Endothelial cell of umbilical vein (primary cell): Measurements from ENCODE around the gene RYR3. TPM values are rescaled to one million over a fixed set of nuclear protein-coding genes. Genes with fewer than 3 reads are reported as not detected.

Source experiments
- BruUV-seq: library from RNA; stranded (reverse); fragments of 400-500 nt; replicated peaks from 2 replicates; lab custom pipeline; 2021; lab: Mats Ljungman, UMichigan
- CTCF ChIA-PET: fragments of 300-600, 350-600 bp; sonication (Branson Sonifier 250); formaldehyde crosslinking; loops from one replicate; lab custom pipeline; 2021; ENCODE audit warnings: antibody characterized with exemption, inconsistent platforms; lab: Charles Lee
- POLR2A ChIA-PET: fragments of 300-600, 350-600 bp; sonication (Branson Sonifier 250); formaldehyde crosslinking; loops from one replicate; lab custom pipeline; 2021; ENCODE audit warnings: antibody characterized with exemption, inconsistent platforms; lab: Charles Lee
- DNase-seq: peaks from one replicate; pipeline ENCODE4 v3.0.0-alpha.2; 2011; ENCODE audit warnings: low read depth, low spot score
- FAIRE-seq: peaks from 2 replicates; lab custom pipeline; 2011; peaks lifted over from hg19 to GRCh38; lab: Jason Lieb, UNC
- H2AFZ ChIP-seq: 2 replicates; pipeline ENCODE4 v1.6.0; 2012; ENCODE audit warnings: low read depth, low read length, control low read depth, inconsistent platforms
- H3K27ac ChIP-seq: 2 replicates; pipeline ENCODE4 v1.5.1; 2011; ENCODE audit warnings: low read depth, mild to moderate bottlenecking, control low read depth, low read length, moderate library complexity; ENCODE audit not compliant: insufficient read depth
- H3K27me3 ChIP-seq, 2 experiments: 2 replicates each; pipeline versions ENCODE4 v1.6.0 to v1.6.1; 2011; ENCODE audit warnings: low read length in 2 of 2, mixed read lengths in 1 of 2; ENCODE audit not compliant: control insufficient read depth in 2 of 2, insufficient read depth in 2 of 2
- H3K36me3 ChIP-seq, 2 experiments: 2 replicates in 1 of 2; 3 replicates in 1 of 2; pipeline ENCODE4 v1.5.1; 2011; ENCODE audit warnings: low read length in 2 of 2, mild to moderate bottlenecking in 1 of 2, moderate library complexity in 1 of 2; ENCODE audit not compliant: control insufficient read depth in 2 of 2, insufficient read depth in 2 of 2; ENCODE audit errors: extremely low read depth in 1 of 2
- H3K4me1 ChIP-seq: 3 replicates; pipeline ENCODE4 v1.5.1; 2011; ENCODE audit warnings: mild to moderate bottlenecking, low read length; ENCODE audit not compliant: control insufficient read depth, insufficient read depth; ENCODE audit errors: extremely low read depth
- H3K4me2 ChIP-seq: 2 replicates; pipeline ENCODE4 v1.6.1; 2011; ENCODE audit warnings: low read length, control low read depth, mixed read lengths; ENCODE audit not compliant: insufficient read depth
- H3K4me3 ChIP-seq, 3 experiments: fragments of 200-600 bp in 1 of 3; sonication (generic), shearing (Covaris generic) in 1 of 3; replicated peaks in 1 of 3; 2 replicates each; pipeline ENCODE4 v1.5.1; 2011 to 2016; ENCODE audit warnings: control low read depth in 3 of 3, low read length in 3 of 3, mild to moderate bottlenecking in 2 of 3, inconsistent platforms in 1 of 3, low read depth in 1 of 3, moderate library complexity in 1 of 3; ENCODE audit not compliant: insufficient read depth in 1 of 3
- H3K79me2 ChIP-seq: 2 replicates; pipeline ENCODE4 v1.6.0; 2012; ENCODE audit warnings: low read length, inconsistent platforms; ENCODE audit not compliant: control insufficient read depth, insufficient read depth
- H3K9ac ChIP-seq: replicated peaks from 2 replicates; pipeline ENCODE3; 2011; ENCODE audit warnings: low read length, control low read depth; ENCODE audit not compliant: insufficient read depth; ENCODE audit errors: extremely low read depth
- H3K9me1 ChIP-seq: replicated peaks from 3 replicates; pipeline ENCODE4 v1.6.0; 2011; ENCODE audit warnings: mild to moderate bottlenecking, low read length; ENCODE audit not compliant: control insufficient read depth, insufficient read depth; ENCODE audit errors: extremely low read depth
- H3K9me3 ChIP-seq: replicated peaks from 2 replicates; pipeline ENCODE4 v1.5.1; 2012; ENCODE audit warnings: low read length, inconsistent platforms; ENCODE audit not compliant: control insufficient read depth, insufficient read depth
- H4K20me1 ChIP-seq: replicated peaks from 2 replicates; pipeline ENCODE3; 2011; ENCODE audit warnings: mild to moderate bottlenecking, low read length; ENCODE audit not compliant: control insufficient read depth, insufficient read depth; ENCODE audit errors: extremely low read depth
- EZH2 ChIP-seq: IDR thresholded peaks from 2 replicates; pipeline ENCODE4 v1.6.1; 2012; ENCODE audit warnings: borderline replicate concordance, low read depth, mild to moderate bottlenecking, moderate library complexity, low read length, inconsistent platforms; ENCODE audit not compliant: severe bottlenecking
- FOS ChIP-seq: IDR thresholded peaks from 2 replicates; pipeline ENCODE4 v1.6.1; 2011; ENCODE audit warnings: mild to moderate bottlenecking, low read length, moderate library complexity, borderline replicate concordance; ENCODE audit not compliant: insufficient read depth
- GATA2 ChIP-seq: IDR thresholded peaks from 2 replicates; pipeline ENCODE4 v1.7.0; 2011; ENCODE audit warnings: low read depth, mild to moderate bottlenecking, moderate library complexity, mixed read lengths, low read length; ENCODE audit not compliant: insufficient read length, insufficient read depth
- JUN ChIP-seq: IDR thresholded peaks from 2 replicates; pipeline ENCODE4 v1.6.1; 2011; ENCODE audit warnings: borderline replicate concordance, low read depth; ENCODE audit not compliant: insufficient read length, insufficient read depth
- MAX ChIP-seq: IDR thresholded peaks from 2 replicates; pipeline ENCODE4 v1.6.1; 2011; ENCODE audit not compliant: insufficient read depth, insufficient read length
- MYC ChIP-seq: IDR thresholded peaks from one replicate; pipeline ENCODE4 v1.6.1; 2011; ENCODE audit warnings: mild to moderate bottlenecking, low read depth, low read length
- POLR2A ChIP-seq: IDR thresholded peaks from 2 replicates; pipeline ENCODE4 v1.6.1; 2012; ENCODE audit warnings: low read depth, mild to moderate bottlenecking, control low read depth, low read length
- POLR2AphosphoS5 ChIP-seq: IDR thresholded peaks from 2 replicates; pipeline ENCODE4 v1.6.1; 2012; ENCODE audit warnings: low read depth, mild to moderate bottlenecking, control low read depth, low read length, moderate library complexity; ENCODE audit not compliant: insufficient read depth
- dilution Hi-C: fragments of 300-500 bp; cut with MboI; formaldehyde crosslinking; loops from one replicate; pipeline ENCODE4 v1.15.0; 2019; ENCODE audit warnings: low sequenced_read_pairs; ENCODE audit not compliant: extremely low pct_ligation_motif_present
- intact Hi-C: fragments of 100-400 bp; cut with micrococcal nuclease; formaldehyde crosslinking; loops from one replicate; pipeline ENCODE4 v1.10.0; 2022
- polyA plus RNA-seq, 4 experiments: library from polyadenylated mRNA; depleted of rRNA in 3 of 4; stranded (reverse) in 3 of 4; unstranded in 1 of 4; fragments of >200 nt; gene quantifications; 2 replicates each; pipeline versions ENCODE4 v1.2.1 to v1.2.3, GENCODE V29; 2011 to 2012; ENCODE audit warnings: missing spikeins in 1 of 4
- total RNA-seq: library from RNA; stranded (reverse); gene quantifications from 2 replicates; pipeline ENCODE4 v1.2.3, GENCODE V29; 2021
- TF ChIP-seq, protein P1 (sequence below), 2 donors: IDR thresholded peaks; 1 replicate in 1 of 2; 2 replicates in 1 of 2; pipeline ENCODE4 v1.5.1; 2011; ENCODE audit warnings: low read length in 2 of 2, mild to moderate bottlenecking in 2 of 2, moderate library complexity in 2 of 2, control low read depth in 1 of 2, inconsistent platforms in 1 of 2, low read depth in 1 of 2; ENCODE audit not compliant: insufficient read depth in 1 of 2; ENCODE audit errors: extremely low read depth in 1 of 2

RYR3 gene
- total and polyA plus RNA-seq, 2 donors (not counting 3 experiments of a cell fraction or from before 2014, with no cell fraction given) = not detected

- POLR2A ChIA-PET = no interaction called here
- CTCF ChIA-PET = interaction anchor here (1.0 to 7.8 kb wide), 14 partner anchors 11 to 444 kb away, joined by 3 to 277 read pairs (median 8); partner anchors contain the start of gene RYR3
Measured at GRCh38 chr15:33293713-33294334, 16.9 kb upstream of the RYR3 start.

GRCh38 chr15:33296050-33296449, 14.7 kb upstream of the RYR3 start:
- dilution Hi-C loops = no loop called here
- intact Hi-C loops = no loop called here
- POLR2A ChIA-PET = no interaction called here
- H3K9ac ChIP-seq = no peak overlapping the region
- no peak for TF ChIP-seq MAX
- TF ChIP-seq MYC = no peak
- TF ChIP-seq, protein P1, sequence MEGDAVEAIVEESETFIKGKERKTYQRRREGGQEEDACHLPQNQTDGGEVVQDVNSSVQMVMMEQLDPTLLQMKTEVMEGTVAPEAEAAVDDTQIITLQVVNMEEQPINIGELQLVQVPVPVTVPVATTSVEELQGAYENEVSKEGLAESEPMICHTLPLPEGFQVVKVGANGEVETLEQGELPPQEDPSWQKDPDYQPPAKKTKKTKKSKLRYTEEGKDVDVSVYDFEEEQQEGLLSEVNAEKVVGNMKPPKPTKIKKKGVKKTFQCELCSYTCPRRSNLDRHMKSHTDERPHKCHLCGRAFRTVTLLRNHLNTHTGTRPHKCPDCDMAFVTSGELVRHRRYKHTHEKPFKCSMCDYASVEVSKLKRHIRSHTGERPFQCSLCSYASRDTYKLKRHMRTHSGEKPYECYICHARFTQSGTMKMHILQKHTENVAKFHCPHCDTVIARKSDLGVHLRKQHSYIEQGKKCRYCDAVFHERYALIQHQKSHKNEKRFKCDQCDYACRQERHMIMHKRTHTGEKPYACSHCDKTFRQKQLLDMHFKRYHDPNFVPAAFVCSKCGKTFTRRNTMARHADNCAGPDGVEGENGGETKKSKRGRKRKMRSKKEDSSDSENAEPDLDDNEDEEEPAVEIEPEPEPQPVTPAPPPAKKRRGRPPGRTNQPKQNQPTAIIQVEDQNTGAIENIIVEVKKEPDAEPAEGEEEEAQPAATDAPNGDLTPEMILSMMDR (IDR thresholded peaks at IDR 0.05; ENCODE audit: extremely low read depth in 1 of 2, insufficient read depth in 1 of 2, low read depth in 1 of 2, low read length in 2 of 2) = no peak
- TF ChIP-seq POLR2AphosphoS5 = no peak
- TF ChIP-seq EZH2 = no peak
- TF ChIP-seq JUN = no peak
- TF ChIP-seq FOS = no peak
- TF ChIP-seq POLR2A = no peak
- TF ChIP-seq GATA2 = no peak
- no peak overlapping the region for H3K4me2 ChIP-seq
- no peaks in the 10 kb centered on the region for H3K9me3 ChIP-seq
- no peaks in the 10 kb centered on the region for H3K9me1 ChIP-seq
- no peaks in the 10 kb centered on the region for H3K79me2 ChIP-seq
- no peaks in the 10 kb centered on the region for H3K36me3 ChIP-seq
- H3K4me1 ChIP-seq = peaks cover 3% of the 10 kb centered on the region
- DNase-seq (no peak), FAIRE-seq (no peak)
- no peak overlapping the region for H3K27ac ChIP-seq
- no TSS peak for BruUV-seq
- no peaks in the 10 kb centered on the region for H4K20me1 ChIP-seq
- CTCF ChIA-PET = interaction anchor here (7.8 kb wide), 3 partner anchors 405 to 442 kb away, joined by 213 to 277 read pairs (median 223); no protein-coding TSS in a partner anchor
- H3K4me3 ChIP-seq = no peak overlapping the region
- no peak overlapping the region for H2AFZ ChIP-seq
- peaks cover 8 to 19% of the 10 kb centered on the region in 2 experiments for H3K27me3 ChIP-seq

More at GRCh38 chr15:33293713-33294334, 16.9 kb upstream of the RYR3 start:
- Histone ChIP-seq H3K4me2 (peak overlapping the region; percentile 57), H3K79me2 (no peaks in the 10 kb centered on the region), H3K27me3 (peaks cover 10 to 19% of the 10 kb centered on the region in 2 experiments), H3K4me1 (peaks cover 3% of the 10 kb centered on the region), H3K9me1 (no peaks in the 10 kb centered on the region), H2AFZ (peak overlapping the region; percentile 17), H3K4me3 (no peak overlapping the region), H3K36me3 (no peaks in the 10 kb centered on the region), H4K20me1 (no peaks in the 10 kb centered on the region), H3K9me3 (no peaks in the 10 kb centered on the region), H3K27ac (no peak overlapping the region), H3K9ac (no peak overlapping the region)
- FAIRE-seq (no peak), DNase-seq (peak; percentile 75)
- dilution Hi-C loops = no loop called here
- intact Hi-C loops = loop anchor here (5.0 kb wide), 1 partner anchor 207 kb away; no protein-coding TSS in a partner anchor
- TF ChIP-seq POLR2AphosphoS5 (no peak), FOS (no peak), EZH2 (peak; percentile 0)
- no TSS peak for BruUV-seq
